GM18909 (cell line): Measurements from ENCODE around the gene NT5DC4.

Experiments
- ATAC-seq: cut with Tn5 transposase; IDR thresholded peaks from one replicate; pipeline ENCODE4 v1.9.1; 2021; ENCODE audit warnings: mild to moderate bottlenecking; ENCODE audit not compliant: unreplicated experiment, poor library complexity

NT5DC4 gene

GRCh38 chr2:112776113-112776512 is 55.3 kb downstream of the NT5DC4 start:
- ATAC-seq: no peak

GRCh38 chr2:112777036-112777435 is 56.2 kb downstream of the NT5DC4 start:
- no peak for ATAC-seq

GRCh38 chr2:112779598-112779997 is 58.8 kb downstream of the NT5DC4 start:
- no peak for ATAC-seq

- peak; percentile 86 for ATAC-seq
Observed at GRCh38 chr2:112782234-112782799, 61.5 kb downstream of the NT5DC4 start.

- ATAC-seq: no peak
Observed at GRCh38 chr2:112783187-112783714, 62.4 kb downstream of the NT5DC4 start.

GRCh38 chr2:112784199-112785189 is 63.7 kb downstream of the NT5DC4 start, which contains the start of gene IL1A:
IL1A (minus strand) TSS chr2:112784493; CDS start chr2:112783770, 723 bp downstream.
- no peak for ATAC-seq

- no peak for ATAC-seq
Observed at GRCh38 chr2:112787294-112787693, 66.5 kb downstream of the NT5DC4 start.

GRCh38 chr2:112787729-112788393 is 67.0 kb downstream of the NT5DC4 start:
- ATAC-seq: no peak

GRCh38 chr2:112788653-112789052 is 67.8 kb downstream of the NT5DC4 start:
- no peak for ATAC-seq
